HG03575 (cell line): Measurements from ENCODE around the gene STPG3.

Experiments
- ATAC-seq: cut with Tn5 transposase; IDR thresholded peaks from one replicate; pipeline ENCODE4 v1.9.1; 2021; ENCODE audit not compliant: unreplicated experiment, insufficient number of reproducible peaks, low FRiP score; ENCODE audit errors: extremely low read depth

STPG3 gene

GRCh38 chr9:137294681-137295237 lies 43.7 kb downstream of the STPG3 start:
- no peak for ATAC-seq

GRCh38 chr9:137295238-137295811 lies 44.2 kb downstream of the STPG3 start:
- no peak for ATAC-seq

GRCh38 chr9:137295849-137296669 lies 45.0 kb downstream of the STPG3 start:
- ATAC-seq = no peak

GRCh38 chr9:137296670-137297664 lies 45.9 kb downstream of the STPG3 start:
- ATAC-seq = no peak

- no peak for ATAC-seq
Observed at GRCh38 chr9:137297966-137298365, 46.9 kb downstream of the STPG3 start.

GRCh38 chr9:137298401-137299202 lies 47.5 kb downstream of the STPG3 start:
- no peak for ATAC-seq

- no peak for ATAC-seq
Observed at GRCh38 chr9:137299203-137299565, 48.1 kb downstream of the STPG3 start.

GRCh38 chr9:137299938-137300337 lies 48.9 kb downstream of the STPG3 start:
- ATAC-seq = no peak

GRCh38 chr9:137300567-137301080 lies 49.5 kb downstream of the STPG3 start:
- ATAC-seq = no peak

GRCh38 chr9:137301081-137301947 lies 50.2 kb downstream of the STPG3 start:
- ATAC-seq = no peak

- ATAC-seq = no peak
Observed at GRCh38 chr9:137302118-137302448, 51.0 kb downstream of the STPG3 start, which contains the start of gene NRARP. TSS of gene NRARP (minus strand) at chr9:137302271. CDS start at chr9:137301928, 343 bp downstream.

- ATAC-seq = no peak
Observed at GRCh38 chr9:137302449-137303150, 51.5 kb downstream of the STPG3 start.
